Memory B cell (primary cell): ENCODE data around the gene MITD1.
"Not testable (repeated sequence)": the region's sequence is repeated elsewhere in the genome, so short reads cannot be mapped to it uniquely, and the experiment has no call there.

Source experiments
- ATAC-seq: fragments of 150-1000 bp; cut with Tn5 transposase; 2 replicates; pipeline ENCODE4 v1.10.0; 2021; ENCODE audit warnings: low read depth, mild to moderate bottlenecking, moderate library complexity
- DNase-seq, 2 donors: peaks; one replicate each; pipeline ENCODE4 v3.0.0; 2022; ENCODE audit warnings: low spot score in 2 of 2
- H3K27ac Mint-ChIP-seq: one replicate; pipeline ENCODE4 v1.8.0; 2022; ENCODE audit warnings: mild to moderate bottlenecking, moderate library complexity, mixed read lengths
- H3K27me3 Mint-ChIP-seq: one replicate; pipeline ENCODE4 v1.8.0; 2022; ENCODE audit warnings: mixed read lengths
- H3K36me3 Mint-ChIP-seq: one replicate; pipeline ENCODE4 v1.8.0; 2022; ENCODE audit warnings: mild to moderate bottlenecking, mixed read lengths
- H3K4me1 Mint-ChIP-seq: one replicate; pipeline ENCODE4 v1.8.0; 2022; ENCODE audit warnings: mixed read lengths
- H3K4me3 Mint-ChIP-seq: one replicate; pipeline ENCODE4 v1.8.0; 2022; ENCODE audit warnings: mild to moderate bottlenecking, moderate library complexity, mixed read lengths
- H3K9me3 Mint-ChIP-seq: one replicate; pipeline ENCODE4 v1.8.0; 2022; ENCODE audit warnings: mixed read lengths

Gene MITD1

DNA sequence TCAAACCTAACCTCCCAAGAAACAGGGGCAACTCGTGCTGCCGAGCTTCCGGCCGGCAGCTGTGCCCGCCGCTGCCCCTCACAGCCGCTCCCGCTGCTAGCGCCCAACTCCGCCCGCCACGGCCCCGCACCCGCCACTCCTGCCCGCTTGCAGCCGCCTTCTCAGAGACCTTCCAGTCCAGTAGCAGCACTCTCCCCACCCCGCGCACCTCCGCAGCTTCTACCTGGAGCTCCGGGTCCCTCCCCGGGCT is 40.1 kb downstream of the MITD1 start:
- Mint-ChIP-seq H3K9me3 (no peaks in the 10 kb centered on the region), H3K4me1 (peaks cover 8% of the 10 kb centered on the region), H3K27ac (peak overlapping the region; percentile 96)

GRCh38 chr2:99140056-99140859 is 40.6 kb downstream of the MITD1 start:
- no peaks in the 10 kb centered on the region for H3K27me3 Mint-ChIP-seq
- ATAC-seq: no peak
- no peak for DNase-seq
- H3K4me1 Mint-ChIP-seq: peaks cover 8% of the 10 kb centered on the region
- H3K4me3 Mint-ChIP-seq: peak overlapping the region; percentile 87
- peaks cover 6% of the 10 kb centered on the region for H3K36me3 Mint-ChIP-seq
- H3K27ac Mint-ChIP-seq: peak overlapping the region; percentile 96
- no peaks in the 10 kb centered on the region for H3K9me3 Mint-ChIP-seq

More for the DNA sequence above, 40.1 kb downstream of the MITD1 start:
- DNase-seq (no peak), ATAC-seq (no peak)
- no peaks in the 10 kb centered on the region for H3K27me3 Mint-ChIP-seq
- H3K4me3 Mint-ChIP-seq: peak overlapping the region; percentile 87
- H3K36me3 Mint-ChIP-seq: peaks cover 7% of the 10 kb centered on the region

DNA sequence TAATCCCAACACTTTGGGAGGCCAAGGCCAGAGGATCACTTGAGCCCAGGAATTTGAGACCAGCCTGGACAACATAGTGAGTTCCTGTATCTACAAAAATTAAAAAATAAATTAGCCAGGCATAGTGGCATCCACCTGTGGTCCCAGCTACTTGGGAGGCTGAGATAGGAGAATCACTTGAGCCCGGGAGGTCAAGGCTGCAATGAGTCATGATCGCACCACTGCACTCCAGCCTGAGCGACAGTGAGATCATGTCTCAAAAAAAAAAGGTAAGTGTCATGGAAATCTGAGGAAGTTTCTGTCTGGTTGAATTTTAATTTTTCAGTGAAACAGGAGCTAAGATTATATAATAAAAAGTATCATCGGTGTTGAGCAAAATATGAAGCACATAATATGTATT is 41.9 kb downstream of the MITD1 start:
- H3K4me3 Mint-ChIP-seq: no peak overlapping the region
- peaks cover 3% of the 10 kb centered on the region for H3K9me3 Mint-ChIP-seq
- H3K27me3 Mint-ChIP-seq: no peaks in the 10 kb centered on the region
- peaks cover 9% of the 10 kb centered on the region for H3K36me3 Mint-ChIP-seq
- H3K27ac Mint-ChIP-seq: no peak overlapping the region
- ATAC-seq: no peak
- DNase-seq: no peak
- H3K4me1 Mint-ChIP-seq: peaks cover 8% of the 10 kb centered on the region

DNA sequence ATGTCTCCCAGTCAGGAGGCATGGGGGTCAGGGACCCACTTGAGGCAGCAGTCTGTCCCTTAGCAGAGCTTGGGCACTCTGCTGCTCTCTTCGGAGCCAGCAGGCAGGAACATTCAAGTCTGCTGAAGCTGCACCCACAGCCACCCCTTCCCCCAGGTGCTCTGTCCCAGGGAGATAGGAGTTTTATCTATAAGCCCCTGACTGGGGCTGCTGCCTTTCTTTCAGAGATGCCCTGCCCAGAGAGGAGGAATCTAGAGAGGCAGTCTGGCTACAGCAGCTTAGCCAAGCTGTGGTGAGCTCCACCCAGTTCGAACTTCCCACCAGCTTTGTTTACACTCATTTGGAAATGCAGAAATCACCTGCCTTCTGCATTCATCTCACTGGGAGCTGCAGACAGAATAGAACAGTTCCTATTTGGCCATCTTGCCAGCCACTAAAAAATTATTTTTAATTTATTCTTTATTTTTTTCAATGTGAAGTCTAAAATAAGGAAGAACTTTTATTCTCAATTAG is 45.8 kb downstream of the MITD1 start:
- DNase-seq, H3K27ac Mint-ChIP-seq, H3K4me3 Mint-ChIP-seq, H3K27me3 Mint-ChIP-seq, H3K4me1 Mint-ChIP-seq, ATAC-seq, H3K9me3 Mint-ChIP-seq: not testable (repeated sequence)
- H3K36me3 Mint-ChIP-seq: peaks cover 18% of the 10 kb centered on the region

- no peak overlapping the region for H3K27ac Mint-ChIP-seq
- ATAC-seq (no peak), DNase-seq (no peak)
- peaks cover 48% of the 10 kb centered on the region for H3K36me3 Mint-ChIP-seq
- H3K4me1 Mint-ChIP-seq: no peaks in the 10 kb centered on the region
- H3K4me3 Mint-ChIP-seq: no peak overlapping the region
- H3K9me3 Mint-ChIP-seq: peaks cover 22% of the 10 kb centered on the region
- no peaks in the 10 kb centered on the region for H3K27me3 Mint-ChIP-seq
Measured at GRCh38 chr2:99127981-99128380, 52.9 kb downstream of the MITD1 start.
